Caki2 (cell line): ENCODE data around the gene KIAA1210. TPM values are rescaled to one million over a fixed set of nuclear protein-coding genes. Genes with fewer than 3 reads are reported as not detected.

Source experiments
- DNase-seq: peaks from one replicate; pipeline ENCODE4 v3.0.0-alpha.2; 2015; ENCODE audit warnings: low read depth
- in situ Hi-C: cut with HindIII; loops from 2 replicates; pipeline ENCODE4 v1.10.0; 2016; ENCODE audit warnings: low sequenced_read_pairs, low pct_unique_long_range_greater_than_20kb, mixed read lengths
- total RNA-seq: library from RNA; depleted of rRNA; stranded (reverse); fragments of >200 nt; shearing (Covaris generic); gene quantifications from 2 replicates; pipeline ENCODE4 v1.2.3, GENCODE V29; 2014; ENCODE audit warnings: low replicate concordance

The KIAA1210 gene
- total RNA-seq, 1 experiment from 2014 or later, result not detected

DNA sequence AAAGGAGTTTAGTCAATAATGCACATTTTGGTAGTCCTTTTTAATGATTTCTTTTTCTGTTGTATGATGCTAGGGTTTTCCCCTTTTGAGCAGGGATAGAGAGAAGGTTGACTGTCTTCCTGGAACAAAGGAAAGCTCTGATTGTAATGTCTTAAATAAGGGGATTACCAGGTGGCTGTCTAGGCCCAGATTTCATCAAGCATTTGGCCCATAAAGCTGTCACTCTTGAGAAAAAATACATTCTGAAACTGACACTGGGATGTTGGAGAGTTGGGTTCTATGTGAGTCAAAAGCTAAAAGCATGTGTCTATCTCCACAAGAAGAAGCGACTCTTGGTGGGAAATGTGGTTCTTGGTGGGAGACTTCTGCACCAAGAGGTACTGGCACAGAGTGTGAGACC lies 26.4 kb downstream of the KIAA1210 start:
- in situ Hi-C loops, result no loop called here

DNA sequence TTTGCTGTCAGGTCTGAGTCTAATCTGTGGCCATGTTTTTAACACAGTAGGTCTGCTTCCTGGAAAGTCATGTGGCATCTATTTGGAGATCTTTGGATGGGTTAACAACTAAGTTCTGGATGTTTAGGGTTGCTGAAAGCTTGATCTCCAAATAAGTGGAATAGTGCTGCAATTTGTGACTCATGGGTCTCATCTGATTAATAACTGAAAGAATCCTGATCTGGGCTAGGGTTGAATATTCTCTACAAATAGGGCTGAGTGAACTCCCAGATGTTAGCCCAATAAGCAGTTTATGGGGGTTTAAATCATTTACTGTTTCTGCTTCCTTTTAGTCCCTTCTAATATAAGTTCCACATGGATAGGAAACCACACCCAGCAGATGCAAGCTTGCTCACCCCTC lies 31.7 kb downstream of the KIAA1210 start:
- DNase-seq, result no peak
- in situ Hi-C loops, result no loop called here

More for the DNA sequence above, 26.4 kb downstream of the KIAA1210 start:
- no peak for DNase-seq

- no peak for DNase-seq
- in situ Hi-C loops, result no loop called here
These were observed 32.8 kb downstream of the KIAA1210 start for GRCh38 chrX:119094819-119095218.

- DNase-seq, result no peak
- in situ Hi-C loops, result no loop called here
These were observed 33.4 kb downstream of the KIAA1210 start for GRCh38 chrX:119093991-119094735.

GRCh38 chrX:119090627-119091026 lies 37.0 kb downstream of the KIAA1210 start:
- DNase-seq, result no peak
- in situ Hi-C loops, result no loop called here

GRCh38 chrX:119089619-119090018 lies 38.0 kb downstream of the KIAA1210 start:
- in situ Hi-C loops, result no loop called here

DNA sequence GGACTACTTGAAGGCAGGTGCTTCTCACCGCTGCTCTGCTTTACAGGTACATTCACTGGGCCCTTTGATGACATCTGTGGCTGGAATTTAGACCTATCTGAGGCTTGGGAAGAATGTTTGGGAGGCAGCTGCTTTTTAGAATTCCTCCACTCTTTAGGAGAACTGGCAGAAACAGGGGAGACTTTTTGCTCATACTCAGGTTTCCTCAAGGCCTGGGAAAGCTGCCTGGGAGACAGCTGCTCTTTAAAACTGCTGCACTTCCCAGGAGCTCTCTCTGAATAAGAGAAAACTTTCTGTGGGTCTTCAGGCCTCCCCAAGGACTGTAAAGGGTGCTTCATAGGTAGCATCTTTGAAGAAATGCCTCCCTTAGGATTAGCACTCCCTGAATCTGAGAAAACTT lies 40.5 kb downstream of the KIAA1210 start:
- in situ Hi-C loops, result no loop called here
- no peak for DNase-seq

More at GRCh38 chrX:119089619-119090018, 38.0 kb downstream of the KIAA1210 start:
- DNase-seq, result no peak

GRCh38 chrX:119084766-119085165 lies 42.8 kb downstream of the KIAA1210 start:
- DNase-seq, result no peak
- in situ Hi-C loops, result no loop called here

GRCh38 chrX:119082278-119082677 lies 45.3 kb downstream of the KIAA1210 start:
- no peak for DNase-seq
- in situ Hi-C loops, result no loop called here

DNA sequence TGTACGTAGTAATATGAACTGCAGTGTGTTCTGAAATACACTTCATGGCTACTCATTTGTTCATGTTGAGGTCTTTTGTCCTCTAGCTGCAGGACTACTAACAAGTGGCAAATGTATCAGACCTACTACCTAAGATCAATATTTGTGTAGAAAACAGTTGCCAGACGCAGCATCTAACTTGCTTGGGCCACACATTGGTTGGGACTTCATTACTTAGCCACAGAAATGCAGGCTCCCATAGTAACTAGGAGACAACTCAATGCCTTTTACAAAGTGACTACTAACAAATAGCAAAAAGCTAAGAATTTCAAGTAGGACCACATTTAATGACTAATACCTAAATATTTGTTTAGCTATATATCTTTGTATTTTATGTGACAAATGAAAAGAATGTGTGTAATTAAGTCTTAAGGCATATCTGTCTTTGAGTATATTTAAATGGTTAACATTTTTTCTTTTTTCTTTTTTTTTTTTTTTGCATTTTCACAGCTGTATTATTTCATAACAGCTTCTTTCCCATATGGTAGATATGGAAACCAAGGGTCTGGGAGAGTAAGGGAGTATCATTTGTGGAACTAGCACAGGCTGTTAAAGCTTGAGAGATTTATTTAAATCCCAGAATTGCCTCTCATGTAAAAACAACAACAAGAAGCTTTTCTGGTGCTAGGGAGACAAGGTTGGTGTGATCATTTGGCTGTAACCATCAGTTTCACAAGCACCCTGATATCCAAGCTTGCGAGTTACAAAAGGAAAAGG lies 52.2 kb downstream of the KIAA1210 start:
- in situ Hi-C loops, result no loop called here
- no peak for DNase-seq

- in situ Hi-C loops, result no loop called here
- no peak for DNase-seq
These were observed 53.7 kb downstream of the KIAA1210 start for GRCh38 chrX:119073911-119074310.

DNA sequence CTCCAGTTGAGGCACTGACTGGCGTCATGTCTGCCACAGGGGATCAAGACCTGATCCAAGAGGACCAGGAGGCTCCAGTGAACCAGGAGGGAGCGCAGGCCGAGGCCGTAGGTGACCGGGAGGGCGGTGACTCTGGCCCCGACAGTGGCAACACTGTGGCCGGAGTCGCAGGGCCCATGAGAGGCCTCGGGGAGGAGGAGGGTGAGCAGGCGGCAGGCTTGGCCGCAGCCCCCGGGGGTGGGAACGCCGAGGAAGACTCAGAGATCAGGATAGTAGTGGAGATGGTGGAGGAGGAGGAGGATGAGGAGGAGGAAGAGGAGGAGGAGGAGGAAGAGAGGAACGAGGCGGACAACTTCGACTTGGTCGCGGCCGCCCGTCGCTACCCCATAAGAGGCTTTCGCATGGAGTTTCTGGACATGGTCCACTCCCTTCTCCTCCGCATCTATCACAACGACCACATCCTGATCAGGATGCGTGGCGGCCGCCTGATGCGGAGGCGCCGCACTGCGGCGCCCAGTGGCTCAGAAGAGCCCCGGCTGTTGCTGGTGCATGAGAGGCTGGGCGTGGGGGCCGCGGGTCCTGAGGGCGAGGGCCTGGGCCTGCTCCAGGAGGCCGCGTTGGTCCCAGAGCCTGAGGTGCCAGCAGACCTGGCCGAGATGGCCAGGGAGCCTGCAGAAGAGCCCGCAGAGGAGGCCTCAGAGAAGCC lies 54.3 kb downstream of the KIAA1210 start:
- no peak for DNase-seq
- in situ Hi-C loops, result no loop called here

DNA sequence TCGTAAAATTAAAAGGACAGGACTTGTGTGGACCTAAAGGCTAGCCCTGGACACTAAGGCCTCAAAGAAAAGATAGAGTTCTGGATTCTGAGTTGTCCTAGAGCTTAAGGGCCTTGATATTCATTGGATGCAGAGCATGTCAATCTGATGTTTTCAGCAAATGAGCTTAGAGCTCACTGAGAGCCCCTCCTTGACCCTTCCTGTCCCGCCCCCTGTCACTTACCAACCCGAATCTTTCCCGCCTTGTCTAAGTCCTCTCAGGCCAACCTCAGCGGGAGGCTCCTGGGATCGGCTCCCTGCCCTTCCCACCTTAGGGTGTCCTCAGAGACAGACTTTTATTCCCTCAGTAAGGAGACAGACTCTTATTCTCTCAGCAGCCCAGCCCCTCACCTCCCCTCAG lies 54.9 kb downstream of the KIAA1210 start, which contains the start of gene CT47C1:
Gene CT47C1 (plus strand): TSS at position 250 of the 400 bp plus-strand sequence. CDS start 233 bp downstream, outside the sequence.
- no peak for DNase-seq
- in situ Hi-C loops, result no loop called here

GRCh38 chrX:119071381-119071780 lies 56.2 kb downstream of the KIAA1210 start:
- no peak for DNase-seq
- in situ Hi-C loops, result no loop called here

DNA sequence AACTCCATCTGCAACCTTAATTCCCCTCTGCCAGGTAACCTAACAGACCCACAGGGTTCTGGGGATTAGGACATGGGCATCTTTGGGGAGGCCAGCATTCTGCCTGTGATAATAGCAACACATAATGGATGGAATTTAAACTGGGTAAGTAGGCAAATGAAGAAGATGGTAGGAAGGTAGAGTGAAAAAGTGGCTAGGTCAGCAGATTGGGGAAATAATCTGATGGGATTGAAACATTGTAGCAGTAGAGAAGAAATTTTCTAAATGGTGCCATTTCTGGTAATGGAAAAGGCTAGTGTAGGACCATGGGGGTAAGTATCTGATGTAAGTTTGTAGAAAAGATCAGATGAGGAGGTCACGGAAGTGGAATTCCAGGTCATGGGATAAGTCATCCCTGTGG lies 57.9 kb downstream of the KIAA1210 start:
- DNase-seq, result no peak
- in situ Hi-C loops, result no loop called here

GRCh38 chrX:119069128-119069527 lies 58.5 kb downstream of the KIAA1210 start:
- no peak for DNase-seq
- in situ Hi-C loops, result no loop called here

GRCh38 chrX:119067023-119067739 lies 60.4 kb downstream of the KIAA1210 start:
- DNase-seq, result peak; percentile 59
- in situ Hi-C loops, result no loop called here

DNA sequence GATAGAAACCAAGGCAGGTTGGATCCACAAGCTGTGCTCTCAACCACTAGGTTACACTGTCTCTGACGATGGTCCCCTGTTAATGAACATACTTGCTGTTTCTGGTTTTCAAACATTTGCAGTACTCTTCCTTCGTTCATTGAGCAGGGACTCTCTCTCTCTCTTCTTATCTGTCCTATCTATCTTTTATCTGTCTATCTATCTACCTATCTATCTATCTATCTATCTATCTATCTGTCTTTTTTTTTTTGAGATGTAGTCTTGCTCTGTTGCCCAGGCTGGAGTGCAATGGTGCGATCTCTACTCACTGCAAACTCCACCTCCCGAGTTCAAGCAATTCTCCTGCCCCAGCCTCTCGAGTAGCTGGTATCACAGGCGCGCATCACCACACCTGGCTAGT lies 64.2 kb downstream of the KIAA1210 start:
- no peak for DNase-seq
- in situ Hi-C loops, result no loop called here
